ENCODE results near the gene CRTAC1. TPM values are rescaled to one million over a fixed set of nuclear protein-coding genes. Genes with fewer than 3 reads are reported as not detected.

CRTAC1 gene
- total and polyA plus RNA-seq, 2 experiments from 2014 or later = 0.30 to 8.0 TPM

- no peak overlapping the region for H3K4me3 ChIP-seq
- TF ChIP-seq CTCF (IDR thresholded peaks at IDR 0.05; ENCODE audit: low read depth, low read length) = peak; percentile 89
- peak; percentile 66 to 85 for DNase-seq (ENCODE audit: low read depth in 1 of 2, low spot score in 1 of 2)
- H3K27me3 ChIP-seq = peaks cover 16% of the 10 kb centered on the region
- no peak overlapping the region for H3K27ac ChIP-seq
- no peaks in the 10 kb centered on the region for H3K9me3 ChIP-seq (ENCODE audit: low read depth)
- no peaks in the 10 kb centered on the region for H3K4me1 ChIP-seq (ENCODE audit: low read depth)
- no peaks in the 10 kb centered on the region for H3K36me3 ChIP-seq
Observed at GRCh38 chr10:97914837-97915211, 115.6 kb downstream of the CRTAC1 start.

GRCh38 chr10:97914171-97914836 is 116.1 kb downstream of the CRTAC1 start:
- H3K36me3 ChIP-seq = no peaks in the 10 kb centered on the region
- no peak for DNase-seq (ENCODE audit: low read depth in 1 of 2, low spot score in 1 of 2)
- peaks cover 16% of the 10 kb centered on the region for H3K27me3 ChIP-seq
- no peaks in the 10 kb centered on the region for H3K4me1 ChIP-seq (ENCODE audit: low read depth)
- TF ChIP-seq CTCF (IDR thresholded peaks at IDR 0.05; ENCODE audit: low read depth, low read length) = no peak
- H3K9me3 ChIP-seq (ENCODE audit: low read depth) = no peaks in the 10 kb centered on the region
- no peak overlapping the region for H3K27ac ChIP-seq
- no peak overlapping the region for H3K4me3 ChIP-seq

- Histone ChIP-seq H3K4me3 (no peak overlapping the region), H3K27ac (no peak overlapping the region), H3K9me3 (ENCODE audit: low read depth) (no peaks in the 10 kb centered on the region), H3K36me3 (no peaks in the 10 kb centered on the region), H3K4me1 (ENCODE audit: low read depth) (no peaks in the 10 kb centered on the region), H3K27me3 (peaks cover 16% of the 10 kb centered on the region)
- TF ChIP-seq CTCF (IDR thresholded peaks at IDR 0.05; ENCODE audit: low read depth, low read length) = no peak
- no peak for DNase-seq (ENCODE audit: low read depth in 1 of 2, low spot score in 1 of 2)
Observed at GRCh38 chr10:97913614-97914013, 116.8 kb downstream of the CRTAC1 start.

- Histone ChIP-seq H3K36me3 (no peaks in the 10 kb centered on the region), H3K4me3 (no peak overlapping the region), H3K4me1 (ENCODE audit: low read depth) (no peaks in the 10 kb centered on the region), H3K27ac (no peak overlapping the region), H3K27me3 (peaks cover 16% of the 10 kb centered on the region), H3K9me3 (ENCODE audit: low read depth) (no peaks in the 10 kb centered on the region)
- no peak for DNase-seq (ENCODE audit: low read depth in 1 of 2, low spot score in 1 of 2)
- TF ChIP-seq CTCF (IDR thresholded peaks at IDR 0.05; ENCODE audit: low read depth, low read length) = no peak
Observed at GRCh38 chr10:97913193-97913592, 117.2 kb downstream of the CRTAC1 start.

- H3K27me3 ChIP-seq = peaks cover 5% of the 10 kb centered on the region
- no peak for DNase-seq (ENCODE audit: low read depth in 1 of 2, low spot score in 1 of 2)
- H3K27ac ChIP-seq = no peak overlapping the region
- TF ChIP-seq CTCF (IDR thresholded peaks at IDR 0.05; ENCODE audit: low read depth, low read length) = no peak
- H3K36me3 ChIP-seq = no peaks in the 10 kb centered on the region
- no peak overlapping the region for H3K4me3 ChIP-seq
- H3K9me3 ChIP-seq (ENCODE audit: low read depth) = no peaks in the 10 kb centered on the region
- H3K4me1 ChIP-seq (ENCODE audit: low read depth) = no peaks in the 10 kb centered on the region
Observed at GRCh38 chr10:97911217-97911616, 119.2 kb downstream of the CRTAC1 start.
